Activated T-cell treated with anti-CD3 and anti-CD28 coated beads for 48 hours (primary cell): ENCODE data around the gene OSBPL1A.
A peak's percentile ranks its signal among the peaks of the same experiment; 100 is the strongest.

Experiments
- DNase-seq: peaks from one replicate; pipeline ENCODE4 v3.0.0-alpha.2; 2020; ENCODE audit warnings: low read depth

Gene OSBPL1A

DNA sequence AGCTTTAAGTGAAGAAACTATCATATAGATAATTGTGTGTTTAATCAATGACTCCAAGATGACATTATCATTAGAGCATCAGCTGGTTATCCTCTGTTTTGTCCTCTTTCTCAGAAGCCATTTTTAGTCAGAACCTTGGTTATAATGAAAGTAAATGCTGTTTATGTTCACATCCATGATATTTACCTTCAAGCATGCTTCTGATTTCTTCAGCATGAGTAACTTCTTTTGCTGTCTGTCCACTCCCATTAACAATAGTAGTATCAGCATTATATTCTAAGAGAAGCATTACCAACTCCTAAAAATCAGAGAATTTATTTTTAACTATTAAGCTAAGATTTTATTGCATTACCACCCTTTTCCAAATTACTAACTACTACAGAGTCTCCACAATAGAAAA lies 56.3 kb downstream of the OSBPL1A start:
- no peak for DNase-seq

DNA sequence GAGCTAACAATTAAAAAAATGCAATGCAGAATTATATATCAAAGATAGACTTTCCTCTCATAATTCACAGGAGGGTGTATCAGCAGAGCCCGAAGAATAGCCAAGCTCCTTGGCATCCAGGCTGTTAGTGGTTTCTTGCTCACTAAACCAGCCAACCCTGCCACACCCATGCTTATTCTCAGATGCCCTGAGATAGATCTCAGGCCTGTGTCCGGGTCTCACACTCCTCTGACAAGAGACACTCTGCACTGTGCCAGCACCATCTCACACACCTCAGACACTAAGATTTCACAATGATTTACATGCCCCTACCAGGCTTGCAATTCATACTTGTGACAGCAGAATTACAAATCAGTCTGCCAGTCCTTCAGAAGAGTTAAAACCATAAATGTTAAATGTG lies 64.5 kb downstream of the OSBPL1A start:
- DNase-seq: no peak

DNA sequence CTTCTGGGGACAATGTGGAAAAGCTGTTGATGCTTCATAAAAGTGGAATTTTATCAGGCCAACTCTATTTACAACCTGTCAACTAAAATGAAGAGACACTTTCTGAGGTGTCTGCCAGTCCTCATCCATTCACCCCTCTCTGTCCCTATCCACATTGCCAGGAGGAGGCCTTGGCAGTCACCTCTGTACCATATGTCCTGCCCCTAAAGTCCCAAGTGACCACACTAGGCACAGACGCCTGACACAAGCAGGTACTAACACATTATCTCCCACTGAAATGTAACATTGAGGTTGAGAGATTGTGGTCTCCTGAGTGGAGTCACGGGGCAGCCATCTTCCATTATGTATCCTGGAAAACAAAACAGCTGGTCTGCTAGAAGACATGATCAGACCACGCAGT lies 71.4 kb downstream of the OSBPL1A start:
- DNase-seq: no peak

DNA sequence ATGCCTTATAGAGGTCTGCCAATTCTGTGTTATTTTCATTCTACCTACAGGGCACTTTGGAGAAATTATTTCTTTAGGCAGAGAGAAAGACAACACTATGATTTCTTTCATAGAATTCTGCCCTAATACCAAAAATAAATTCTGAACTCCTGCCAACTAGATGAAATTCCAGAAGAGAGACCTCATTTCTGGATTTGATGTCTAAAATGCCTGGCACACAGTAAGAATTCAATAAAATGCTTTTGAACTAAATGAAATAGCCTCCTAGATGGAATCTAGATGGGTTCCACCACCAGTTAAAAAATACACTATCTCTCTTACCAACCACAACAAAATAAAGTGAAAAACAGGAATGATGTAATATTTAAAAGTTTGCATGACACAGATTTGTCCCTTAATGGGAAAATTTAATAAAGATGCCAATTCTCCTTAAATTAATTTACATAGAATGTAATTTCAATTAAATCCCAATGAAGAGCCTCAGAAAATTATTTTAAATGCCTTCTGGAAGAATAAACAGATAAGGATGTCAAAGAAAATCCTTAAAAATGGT lies 75.0 kb downstream of the OSBPL1A start:
- no peak for DNase-seq

DNA sequence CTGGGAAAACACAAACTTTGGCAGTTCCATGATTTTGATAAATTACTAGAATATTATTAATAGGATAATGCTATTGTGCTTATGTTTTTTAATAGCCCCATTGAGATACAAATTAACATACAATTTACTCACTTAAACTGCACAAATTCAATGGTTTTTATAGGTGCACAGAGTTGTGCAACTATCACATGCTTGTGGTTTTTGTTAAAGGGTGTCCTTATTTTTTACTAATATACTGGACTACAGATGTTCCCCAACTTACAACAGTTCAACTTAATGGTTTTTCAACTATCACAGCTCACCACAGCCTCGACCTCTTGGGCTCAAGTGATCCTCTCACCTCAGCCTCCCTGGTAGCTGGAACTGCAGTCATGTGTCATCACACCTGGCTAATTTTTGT lies 76.6 kb downstream of the OSBPL1A start:
- DNase-seq: no peak

DNA sequence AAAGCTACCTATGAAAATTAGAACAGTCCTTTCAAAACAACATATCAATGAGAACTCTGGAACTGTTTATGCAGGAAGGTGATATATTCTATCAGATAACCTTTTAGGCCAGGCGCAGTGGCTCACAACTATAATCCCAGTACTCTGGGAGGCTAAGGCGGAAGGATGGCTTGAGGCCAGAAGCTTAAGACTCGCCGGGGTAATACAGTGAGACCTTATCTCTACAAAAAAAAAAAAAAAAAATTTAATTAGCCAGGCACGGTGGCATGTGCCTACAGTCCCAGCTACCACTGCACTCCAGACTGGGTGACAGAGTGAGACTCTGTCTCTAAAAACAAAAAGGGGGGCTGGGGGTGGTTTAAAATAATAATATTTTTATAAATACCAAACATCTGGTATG lies 77.9 kb downstream of the OSBPL1A start:
- no peak for DNase-seq

DNA sequence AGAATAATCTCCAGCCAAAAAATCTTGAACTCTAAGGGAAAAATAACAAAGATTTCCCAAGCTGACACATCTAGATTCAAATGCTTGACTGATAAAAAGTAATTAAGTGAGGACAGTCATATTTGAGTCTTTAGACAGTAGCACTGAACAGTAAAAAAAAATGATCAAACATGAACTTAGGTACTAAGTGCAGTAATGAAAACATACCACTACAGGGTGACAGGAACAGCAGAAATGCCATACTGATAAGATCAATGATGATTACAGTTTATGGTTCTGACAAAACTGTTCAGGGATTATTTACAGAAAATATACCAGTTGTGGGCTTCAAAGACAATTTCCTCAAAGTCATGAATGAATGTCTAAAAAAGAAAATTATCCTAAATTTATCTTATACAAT lies 80.3 kb downstream of the OSBPL1A start:
- DNase-seq: no peak

DNA sequence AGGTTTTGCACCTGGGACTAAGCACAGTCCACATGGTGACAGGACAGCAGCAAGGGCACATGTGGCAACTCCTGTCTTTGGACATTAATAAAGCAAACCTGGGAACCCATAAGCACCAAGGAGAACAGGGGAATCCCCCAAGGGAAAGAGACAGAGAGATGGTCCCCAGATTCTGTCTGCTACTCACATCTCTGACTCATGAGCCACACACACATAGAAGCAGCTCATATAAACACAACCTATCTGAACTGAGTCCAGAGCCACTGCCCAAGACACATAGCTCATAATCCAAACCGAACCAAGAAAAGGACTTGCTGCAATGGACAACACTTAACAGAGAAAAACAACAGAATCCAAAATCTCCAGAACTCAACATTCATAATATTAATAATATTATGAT lies 82.5 kb downstream of the OSBPL1A start:
- no peak for DNase-seq

DNA sequence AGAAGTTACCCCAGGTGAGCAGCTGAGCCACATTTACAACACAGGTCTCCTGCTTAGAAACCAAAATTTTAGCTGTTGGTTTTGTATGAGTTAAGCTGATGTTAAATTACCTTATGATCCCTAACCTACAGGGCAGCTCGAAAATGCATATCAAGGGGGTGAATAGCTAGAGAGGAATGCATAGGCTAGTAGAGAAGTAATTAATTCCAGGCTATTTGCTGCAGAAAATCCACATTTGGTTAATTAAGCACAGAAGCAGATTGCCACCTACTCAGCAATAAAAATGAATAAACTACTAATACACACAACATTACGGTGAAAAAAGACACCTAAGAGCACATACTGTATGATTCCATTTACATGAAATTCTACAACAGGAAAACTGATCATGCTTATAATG lies 91.4 kb downstream of the OSBPL1A start:
- no peak for DNase-seq

DNA sequence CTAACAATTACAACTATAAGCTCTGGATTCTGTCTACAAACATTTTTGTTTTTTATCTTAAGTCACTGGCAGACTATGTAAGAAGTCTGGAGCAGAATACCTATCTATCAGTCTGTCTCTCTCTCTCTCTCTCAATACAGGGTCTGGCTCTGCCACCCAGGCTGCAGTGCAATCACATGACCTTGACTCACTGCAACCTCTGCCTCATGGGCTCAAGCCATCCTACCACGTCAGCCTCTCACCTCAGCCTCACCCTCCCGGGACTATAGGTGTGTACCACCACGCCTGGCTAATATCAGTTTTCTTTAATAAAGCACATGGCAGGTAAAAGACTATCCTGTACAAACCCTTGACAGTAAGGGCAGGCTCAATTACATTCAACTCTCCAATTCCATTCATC lies 96.9 kb downstream of the OSBPL1A start:
- DNase-seq: no peak

DNA sequence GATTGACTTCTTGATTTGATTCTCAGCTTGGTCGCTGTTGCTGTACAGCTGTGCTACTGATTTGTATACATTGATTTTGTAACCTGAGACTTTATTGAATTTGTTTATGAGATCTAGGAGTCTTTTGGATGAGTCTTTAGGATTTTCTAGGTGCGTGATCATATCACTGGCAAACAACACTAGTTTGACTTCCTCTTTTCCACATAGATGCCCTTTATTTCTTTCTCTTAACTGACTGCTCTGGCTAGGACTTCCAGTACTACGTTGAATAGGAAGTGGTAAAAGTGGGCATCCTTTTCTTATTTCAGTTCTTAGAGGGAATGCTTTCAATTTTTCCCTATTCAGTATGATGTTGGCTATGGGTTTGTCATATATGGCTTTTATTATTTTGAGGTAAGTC lies 101.3 kb downstream of the OSBPL1A start:
- no peak for DNase-seq

DNA sequence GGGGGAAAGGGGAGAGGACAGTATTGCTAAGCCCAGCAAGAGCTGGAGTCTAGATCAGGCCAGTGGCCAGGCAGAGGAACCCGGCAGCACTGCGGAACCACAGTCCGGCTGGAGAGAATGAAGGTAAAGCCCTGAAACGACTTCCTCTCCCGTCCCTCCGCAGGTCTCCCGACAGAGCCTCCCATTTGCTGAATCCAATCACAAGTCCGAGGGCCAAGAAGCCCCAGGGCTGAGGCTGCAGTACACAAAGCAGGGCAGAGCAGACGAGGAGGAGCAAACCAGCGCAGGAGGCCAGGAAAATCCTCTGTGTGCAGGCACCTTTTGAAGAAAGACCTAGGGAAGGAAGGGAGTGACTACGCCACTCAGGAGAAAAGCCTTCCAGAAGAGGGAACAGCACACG lies 104.4 kb downstream of the OSBPL1A start:
- no peak for DNase-seq

DNA sequence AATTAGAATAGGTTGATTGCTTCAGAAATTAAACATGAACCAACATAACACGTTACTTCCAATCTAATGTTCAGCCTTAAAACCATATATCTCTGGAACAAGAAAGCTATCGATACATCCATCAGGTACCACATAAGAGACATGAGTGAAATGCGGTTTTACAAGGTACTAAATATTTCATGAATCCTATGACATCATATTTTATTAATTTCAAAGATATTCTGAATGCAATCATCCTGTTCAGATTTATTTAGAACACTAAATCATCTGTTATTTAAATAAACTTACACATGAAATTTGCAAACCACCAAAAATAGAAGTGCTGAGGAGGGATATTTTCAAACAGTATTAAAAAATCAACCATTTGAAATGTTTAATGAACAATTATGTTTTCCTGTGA lies 119.0 kb downstream of the OSBPL1A start:
- DNase-seq: no peak

DNA sequence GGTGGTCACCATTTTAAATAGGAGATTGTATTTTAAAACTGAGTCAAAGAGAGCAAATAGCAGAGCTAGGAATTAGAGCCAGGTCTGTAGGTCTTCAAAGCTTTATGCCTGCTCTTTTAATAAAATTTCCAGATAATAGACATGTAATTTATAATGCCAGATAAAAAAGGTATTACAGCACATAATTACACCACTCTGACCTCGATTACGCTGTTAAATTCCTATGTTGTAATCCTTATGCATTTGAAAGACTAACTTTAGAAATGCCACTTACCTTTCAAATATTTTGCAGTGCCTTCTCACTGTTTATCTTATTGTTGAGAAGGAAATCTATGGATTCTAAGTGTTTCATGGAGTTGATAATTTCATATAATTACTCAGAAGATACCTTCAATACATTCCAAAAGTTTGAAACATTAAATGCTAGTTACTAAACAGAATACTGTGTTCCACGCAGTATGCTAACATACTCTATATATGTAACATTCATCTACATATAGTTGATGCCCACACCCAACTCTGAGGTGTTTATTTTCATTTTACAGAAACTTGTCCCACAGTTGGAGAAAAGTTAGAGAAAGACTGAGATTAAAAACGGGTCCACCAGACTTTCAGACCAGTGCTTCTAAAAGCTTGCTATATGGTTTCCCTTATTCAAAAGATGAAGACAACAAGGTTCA lies 120.0 kb downstream of the OSBPL1A start:
- no peak for DNase-seq

DNA sequence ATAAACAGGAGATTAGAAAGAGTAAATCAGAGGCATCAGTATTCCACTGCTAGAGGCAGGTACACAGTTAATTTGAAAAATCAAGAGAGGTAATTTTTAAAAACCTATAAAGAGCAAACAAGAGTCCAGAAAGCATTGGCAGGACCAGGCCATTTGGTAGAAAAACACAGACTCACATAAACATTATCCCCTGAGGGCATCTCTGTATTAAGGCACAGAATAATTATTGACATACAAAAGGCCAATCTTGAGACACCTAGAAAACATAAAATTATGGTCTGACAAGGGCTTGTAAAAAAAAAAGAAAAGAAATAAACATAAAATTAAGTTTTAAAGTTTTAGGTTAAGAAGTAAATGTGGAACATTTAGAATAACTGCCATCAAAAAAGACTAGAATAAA lies 120.6 kb downstream of the OSBPL1A start:
- DNase-seq: no peak

DNA sequence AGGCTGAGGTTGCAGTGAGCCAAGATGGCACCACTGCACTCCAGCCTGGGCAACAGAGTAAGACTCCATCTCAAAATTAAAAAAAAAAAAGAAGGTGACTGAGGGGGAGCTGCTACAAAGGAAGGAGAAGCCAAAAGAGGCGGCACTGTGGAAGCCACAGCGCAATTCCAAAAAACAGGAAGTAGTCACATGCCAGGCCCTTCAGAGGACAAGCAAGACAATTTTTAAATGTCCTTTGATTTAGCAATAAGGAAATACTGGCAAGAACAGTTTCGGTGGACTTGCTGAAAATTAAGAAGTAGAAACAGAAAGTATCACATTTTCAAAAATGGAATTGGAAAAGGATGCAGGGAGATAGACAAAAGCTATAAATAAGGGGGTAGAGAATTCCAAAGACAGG lies 122.8 kb downstream of the OSBPL1A start:
- DNase-seq: no peak

DNA sequence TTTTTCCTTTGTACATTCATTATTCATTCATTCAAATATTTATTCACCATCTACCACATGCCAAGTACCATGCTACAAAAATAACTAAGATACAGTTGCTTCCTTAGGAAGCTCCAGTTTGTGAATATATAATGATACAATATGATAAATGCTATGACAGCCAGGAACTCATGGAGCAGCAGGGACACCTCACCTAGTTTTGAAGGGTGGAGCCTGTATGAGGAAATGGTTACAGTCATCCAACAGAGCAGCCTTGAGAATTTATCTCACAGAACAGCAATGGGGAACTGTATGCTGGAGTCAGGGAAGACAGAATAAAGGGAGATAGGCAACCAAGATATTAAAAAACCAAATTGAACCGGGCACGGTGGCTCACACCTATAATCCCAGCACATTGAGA lies 124.0 kb downstream of the OSBPL1A start:
- DNase-seq: no peak

DNA sequence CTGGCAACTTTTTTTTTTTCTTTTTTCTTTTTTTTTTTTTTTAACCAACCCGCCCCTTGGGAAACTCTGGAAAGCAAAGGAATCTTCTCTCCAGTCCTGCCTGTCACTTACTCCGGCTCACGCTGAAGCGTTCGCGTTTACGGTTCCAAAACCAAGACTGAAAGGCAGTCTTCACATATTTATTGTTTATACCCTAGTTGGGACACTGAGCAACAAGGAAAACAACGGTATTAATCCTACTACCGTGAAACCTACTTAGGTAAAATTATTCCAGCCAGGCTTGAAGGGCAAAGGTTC lies 125.4 kb downstream of the OSBPL1A start:
- DNase-seq: no peak

DNA sequence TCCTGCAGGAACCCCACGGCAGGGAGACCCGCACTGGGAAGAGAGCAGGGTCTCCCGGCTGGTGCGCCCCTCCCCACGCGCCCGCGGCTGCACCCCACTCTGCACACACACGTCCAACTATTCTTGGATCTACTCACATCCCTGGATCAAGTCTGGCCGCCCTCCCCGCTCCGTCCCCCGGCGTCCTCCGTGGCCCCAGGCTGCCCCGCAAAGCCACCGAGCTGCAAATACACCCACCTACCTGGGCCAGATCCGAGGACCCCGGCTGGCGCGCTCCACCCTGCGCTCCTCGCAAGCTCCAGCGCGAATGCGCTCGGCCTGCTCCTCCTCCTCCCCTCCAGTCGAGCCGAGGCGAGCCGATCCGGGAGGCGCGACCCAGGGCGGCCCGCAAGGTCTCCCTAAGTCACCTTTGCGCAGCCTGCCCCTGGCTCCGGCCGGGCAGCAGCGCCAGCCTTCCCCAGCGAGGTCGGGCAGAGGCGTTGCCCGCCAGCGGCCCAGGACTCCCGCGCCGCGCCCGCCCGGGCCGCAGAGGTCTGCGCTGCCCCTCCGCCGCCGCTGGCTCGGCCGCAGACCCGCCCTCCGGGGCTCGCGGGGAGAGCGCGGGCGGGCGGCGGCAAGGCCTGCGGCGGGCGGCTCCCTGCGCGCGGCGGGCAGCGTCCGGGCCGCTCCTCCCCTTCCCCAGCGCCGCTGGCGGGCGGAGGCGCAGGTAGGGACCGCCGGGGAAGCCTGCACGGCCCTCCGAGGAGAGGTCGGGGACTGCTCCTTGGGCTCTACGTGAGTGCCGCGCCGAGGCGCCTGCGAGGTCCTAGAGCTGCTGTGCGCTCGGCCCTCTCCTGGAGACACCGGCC lies 126.0 kb downstream of the OSBPL1A start:
- peak; percentile 39 for DNase-seq

DNA sequence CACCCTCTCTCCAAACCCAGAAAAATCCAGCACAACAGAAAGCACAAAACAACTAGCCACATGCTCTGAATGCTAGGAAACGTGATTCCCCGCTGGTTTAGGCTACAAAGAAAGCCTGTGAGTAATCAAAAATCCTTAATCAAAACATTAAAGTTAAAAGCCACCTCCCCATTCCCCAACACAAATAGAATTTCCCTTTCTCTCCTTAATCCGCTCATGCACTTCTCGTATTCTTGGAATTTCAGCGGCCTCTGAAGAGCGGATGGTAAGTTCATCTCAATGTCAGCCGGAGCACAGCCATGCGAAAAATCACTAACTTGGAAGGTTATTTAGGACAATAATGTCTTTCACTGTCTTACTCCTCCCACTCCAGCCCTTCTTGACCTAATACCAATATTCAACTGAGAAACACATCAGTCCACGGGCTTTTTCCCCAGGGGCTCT lies 126.7 kb downstream of the OSBPL1A start:
- DNase-seq: no peak

DNA sequence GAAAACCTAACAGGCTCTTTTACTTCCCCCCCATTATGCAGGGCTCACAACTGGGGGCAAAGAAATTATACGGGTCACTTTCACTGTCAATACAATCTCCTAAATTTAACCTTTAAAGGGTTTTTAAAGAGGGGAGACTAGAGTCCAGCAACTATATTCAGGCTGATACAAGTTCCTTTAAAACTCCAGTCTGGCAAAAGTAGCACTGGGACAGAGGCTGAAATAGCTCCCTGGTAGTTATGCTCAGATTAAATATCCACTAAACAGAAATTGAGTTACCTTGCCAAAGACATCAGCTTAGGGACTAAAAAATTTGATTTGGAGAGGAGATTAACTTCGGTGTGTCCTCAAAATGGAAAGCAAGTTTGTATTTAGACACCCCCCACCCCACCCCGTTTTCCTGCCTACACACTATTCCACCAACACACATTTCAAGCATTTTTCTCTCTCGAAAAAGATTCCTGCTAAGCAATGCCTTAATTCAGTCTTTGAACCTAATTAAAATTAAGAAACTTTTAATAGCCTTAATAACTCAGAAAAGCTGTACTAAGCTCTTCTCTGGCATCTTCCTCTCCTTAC lies 127.2 kb downstream of the OSBPL1A start:
- no peak for DNase-seq

DNA sequence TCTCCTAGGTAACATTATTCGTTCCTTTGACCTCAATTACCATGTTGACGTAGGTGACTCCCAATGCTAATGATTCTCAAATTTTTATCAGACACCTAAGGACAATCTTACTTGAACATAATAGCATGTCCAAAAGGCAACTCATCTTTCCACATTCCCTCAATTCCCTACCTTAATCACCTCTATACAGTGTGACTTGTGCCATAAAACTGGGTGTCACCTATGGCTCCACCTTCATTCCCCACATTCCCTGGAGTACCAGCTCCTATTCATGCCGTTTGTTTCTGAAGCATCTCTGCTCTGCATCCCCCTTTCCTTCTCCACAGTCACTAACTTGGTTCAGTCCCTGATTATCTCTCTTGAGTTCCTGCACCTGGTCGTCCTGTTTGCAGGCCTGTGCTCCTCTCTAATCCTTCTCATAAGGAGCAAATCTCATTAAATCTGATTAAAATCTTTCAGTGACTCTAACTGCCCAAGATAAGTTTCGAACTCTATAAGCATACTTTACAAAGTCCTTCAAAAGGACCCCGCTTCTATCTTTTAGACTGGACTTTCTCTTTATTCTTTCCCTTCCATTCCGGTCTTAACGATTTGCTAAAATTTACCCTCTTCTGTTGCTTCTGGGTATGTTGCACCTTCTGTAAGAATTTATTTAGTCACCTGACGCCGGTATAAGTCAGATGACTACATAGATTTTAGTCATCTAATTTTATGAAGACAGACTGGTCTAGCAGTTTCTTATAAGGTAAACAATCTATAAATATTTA lies 128.7 kb downstream of the OSBPL1A start:
- DNase-seq: no peak

DNA sequence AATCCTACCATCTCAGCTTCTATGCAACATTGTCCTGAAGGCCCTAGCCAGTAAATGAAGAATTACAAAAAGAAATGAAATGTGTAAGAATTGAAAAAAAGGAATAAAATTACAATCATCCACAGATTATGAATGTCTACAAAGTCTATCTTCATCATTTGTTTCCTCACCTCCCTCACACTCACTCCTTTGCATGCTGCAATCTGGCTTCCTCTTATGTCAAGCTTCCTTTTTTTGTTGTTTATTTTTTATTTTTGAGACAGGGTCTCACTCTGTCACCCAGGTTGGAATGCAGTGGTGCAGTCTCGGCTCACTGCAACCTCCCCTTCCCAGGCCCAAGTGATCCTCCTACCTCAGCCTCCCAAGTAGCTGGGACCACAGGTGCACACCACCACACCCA lies 129.7 kb downstream of the OSBPL1A start:
- DNase-seq: no peak
